Activated CD8-positive, alpha-beta memory T cell treated with anti-CD3 and anti-CD28 coated beads for 36 hours (primary cell): ENCODE data around the gene MAST4. TPM values are rescaled to one million over a fixed set of nuclear protein-coding genes. Genes with fewer than 3 reads are reported as not detected.

Experiments used
- CTCF ChIA-PET: fragments of 350-600 bp; sonication (Branson Sonifier 250); formaldehyde crosslinking; loops from one replicate; lab custom pipeline; 2021; ENCODE audit warnings: antibody characterized with exemption; lab: Charles Lee
- POLR2A ChIA-PET: fragments of 350-600 bp; sonication (Branson Sonifier 250); formaldehyde crosslinking; loops from one replicate; lab custom pipeline; 2021; ENCODE audit warnings: antibody characterized with exemption; lab: Charles Lee
- total RNA-seq, 2 experiments: library from RNA; stranded (reverse); gene quantifications; one replicate each; pipeline ENCODE4 v1.2.3, GENCODE V29; 2021

MAST4 gene
- 10 to 100 TPM; 11.4 to 11.6 TPM for total RNA-seq

GRCh38 chr5:66595756-66596635 is at the start of gene MAST4:
TSS of gene MAST4 (plus strand) at chr5:66596393. CDS start at chr5:66596656, 263 bp downstream.
- ChIA-PET POLR2A (no interaction called here), CTCF (no interaction called here)

- ChIA-PET POLR2A (no interaction called here), CTCF (no interaction called here)
These were observed 49.7 kb upstream of the MAST4 start for GRCh38 chr5:66546541-66546940.

DNA sequence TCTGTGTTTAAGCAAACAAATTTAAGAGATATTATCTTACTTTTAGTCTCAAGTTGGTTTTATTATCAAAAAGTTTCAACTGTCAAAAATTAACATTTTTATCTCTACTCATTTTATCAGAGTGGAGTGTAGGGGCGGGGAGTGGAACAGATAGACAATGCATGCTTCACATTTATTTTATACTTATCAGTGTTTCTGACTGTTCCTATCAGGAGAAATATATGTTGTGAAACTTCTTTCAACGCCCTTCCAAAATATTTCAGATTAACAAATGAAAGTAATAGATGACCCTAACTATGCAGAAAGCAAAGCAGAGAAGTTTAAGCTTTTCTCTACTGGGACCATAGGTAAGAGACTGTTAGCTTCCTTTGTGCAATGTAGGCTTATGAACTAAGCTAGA is 44.9 kb upstream of the MAST4 start:
- POLR2A ChIA-PET, result no interaction called here
- CTCF ChIA-PET, result no interaction called here

GRCh38 chr5:66551945-66552344 is 44.2 kb upstream of the MAST4 start:
- POLR2A ChIA-PET, result no interaction called here
- CTCF ChIA-PET, result no interaction called here

DNA sequence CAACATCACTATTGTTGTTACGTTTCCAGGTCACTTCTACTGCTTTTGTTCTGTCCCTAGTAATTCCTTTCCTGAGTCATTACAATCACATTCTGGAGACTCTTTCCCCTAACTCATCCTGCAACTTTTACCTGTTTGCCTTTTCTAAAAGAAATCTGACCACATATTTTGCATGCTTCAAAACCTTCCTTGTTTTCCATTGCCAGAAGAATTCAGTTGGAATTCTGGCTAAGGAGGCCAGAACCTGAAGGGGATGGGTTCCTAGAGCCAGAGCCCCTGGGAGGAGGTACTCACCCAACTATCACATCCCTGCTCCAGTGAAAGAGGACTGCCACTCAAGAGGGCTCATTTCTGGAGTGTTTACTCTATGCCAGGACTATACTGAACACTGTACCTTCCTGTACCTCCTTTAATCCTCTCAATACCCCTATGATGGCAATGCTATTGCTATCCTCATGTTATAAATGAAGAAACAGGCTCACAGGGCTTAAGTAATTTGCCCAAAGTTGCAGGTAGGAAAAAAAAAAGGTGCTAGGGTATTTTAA is 42.8 kb upstream of the MAST4 start:
- CTCF ChIA-PET, result no interaction called here
- POLR2A ChIA-PET, result no interaction called here

GRCh38 chr5:66553916-66554575 is 42.1 kb upstream of the MAST4 start:
- CTCF ChIA-PET, result no interaction called here
- POLR2A ChIA-PET, result no interaction called here

DNA sequence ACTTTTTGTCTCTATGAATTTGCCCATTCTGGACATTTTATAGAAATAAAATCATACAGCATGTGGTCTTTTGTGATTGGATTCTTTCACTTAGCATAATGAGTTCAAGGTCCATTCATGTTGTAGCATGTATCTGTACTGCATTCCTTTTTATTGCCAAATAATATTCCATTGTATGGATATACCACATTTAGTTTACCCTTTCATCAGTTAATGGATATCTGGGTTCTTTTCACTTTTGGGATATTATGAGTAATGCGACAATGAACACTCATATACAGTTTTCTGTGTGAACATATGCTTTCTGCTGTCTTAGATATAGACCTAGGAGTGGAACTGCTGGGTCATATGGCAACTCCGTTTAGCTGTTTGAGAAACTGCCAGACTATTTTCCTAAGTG is 41.3 kb upstream of the MAST4 start:
- POLR2A ChIA-PET, result no interaction called here

DNA sequence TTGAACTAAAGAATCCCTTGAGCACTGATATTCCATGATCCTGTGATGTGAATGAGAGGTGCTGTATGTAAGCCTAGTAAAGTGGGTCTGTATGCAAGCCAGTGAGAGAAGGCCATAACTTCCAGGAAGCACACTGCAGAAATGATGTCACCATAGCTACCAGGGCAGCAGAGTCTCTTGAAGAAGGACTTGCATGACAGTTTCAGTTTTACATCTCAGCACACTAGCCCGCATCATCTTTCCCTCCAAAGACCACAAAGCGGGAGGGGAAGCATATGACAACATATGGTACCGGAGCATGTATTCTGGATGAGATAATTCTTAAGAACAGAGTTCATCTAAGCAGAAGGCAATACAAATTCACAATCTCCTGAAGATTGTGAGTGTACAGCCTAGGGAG is 37.6 kb upstream of the MAST4 start:
- POLR2A ChIA-PET, result no interaction called here
- CTCF ChIA-PET, result no interaction called here

More for the DNA sequence above, 41.3 kb upstream of the MAST4 start:
- CTCF ChIA-PET, result no interaction called here

GRCh38 chr5:66560371-66560770 is 35.8 kb upstream of the MAST4 start:
- POLR2A ChIA-PET, result no interaction called here

GRCh38 chr5:66561256-66561990 is 34.8 kb upstream of the MAST4 start:
- ChIA-PET CTCF (no interaction called here), POLR2A (no interaction called here)

More at GRCh38 chr5:66560371-66560770, 35.8 kb upstream of the MAST4 start:
- CTCF ChIA-PET, result no interaction called here

GRCh38 chr5:66565878-66566277 is 30.3 kb upstream of the MAST4 start:
- CTCF ChIA-PET, result no interaction called here
- POLR2A ChIA-PET, result interaction anchor here (0.6 kb wide), 1 partner anchor 27 kb away, joined by 3 read pairs; no protein-coding TSS in a partner anchor

GRCh38 chr5:66567474-66567873 is 28.7 kb upstream of the MAST4 start:
- POLR2A ChIA-PET, result no interaction called here
- CTCF ChIA-PET, result no interaction called here

DNA sequence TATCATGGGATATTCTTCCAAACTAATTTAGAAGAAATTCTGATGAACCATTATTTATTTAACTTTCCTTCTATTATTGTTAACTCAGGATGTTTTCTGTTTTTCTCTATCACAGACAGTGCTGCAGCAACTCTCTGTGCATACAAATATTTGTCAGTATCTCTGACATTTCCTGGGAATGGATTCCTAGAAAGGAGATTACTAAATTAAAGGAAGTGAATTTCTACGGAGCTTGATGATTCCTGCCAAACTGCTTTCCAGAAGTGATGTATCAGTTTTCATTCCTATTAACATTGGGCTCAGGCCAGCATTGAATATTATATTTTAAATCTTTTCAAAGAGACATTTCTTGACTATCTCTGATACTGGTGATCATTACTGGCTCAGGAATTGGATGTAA is 26.0 kb upstream of the MAST4 start:
- CTCF ChIA-PET, result no interaction called here
- POLR2A ChIA-PET, result no interaction called here

DNA sequence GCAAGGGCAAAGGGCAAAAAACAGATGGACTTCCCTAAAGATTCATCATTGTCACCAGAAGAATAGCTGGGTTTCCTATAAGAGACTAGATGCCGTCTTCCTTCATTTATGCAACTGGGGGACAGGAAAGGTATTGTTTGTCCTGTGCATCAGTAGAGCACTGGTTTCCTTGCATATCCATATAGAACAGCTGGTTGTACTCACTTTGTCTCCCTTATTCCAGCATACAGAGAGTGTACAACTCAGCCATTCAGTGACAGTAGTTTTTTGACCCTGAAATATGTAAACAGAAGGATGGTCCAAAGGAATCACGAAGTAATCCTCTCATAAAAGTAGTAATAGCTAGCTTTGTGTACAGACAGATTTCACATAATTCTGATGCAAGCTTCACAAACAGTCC is 22.5 kb upstream of the MAST4 start:
- CTCF ChIA-PET, result no interaction called here
- POLR2A ChIA-PET, result no interaction called here

DNA sequence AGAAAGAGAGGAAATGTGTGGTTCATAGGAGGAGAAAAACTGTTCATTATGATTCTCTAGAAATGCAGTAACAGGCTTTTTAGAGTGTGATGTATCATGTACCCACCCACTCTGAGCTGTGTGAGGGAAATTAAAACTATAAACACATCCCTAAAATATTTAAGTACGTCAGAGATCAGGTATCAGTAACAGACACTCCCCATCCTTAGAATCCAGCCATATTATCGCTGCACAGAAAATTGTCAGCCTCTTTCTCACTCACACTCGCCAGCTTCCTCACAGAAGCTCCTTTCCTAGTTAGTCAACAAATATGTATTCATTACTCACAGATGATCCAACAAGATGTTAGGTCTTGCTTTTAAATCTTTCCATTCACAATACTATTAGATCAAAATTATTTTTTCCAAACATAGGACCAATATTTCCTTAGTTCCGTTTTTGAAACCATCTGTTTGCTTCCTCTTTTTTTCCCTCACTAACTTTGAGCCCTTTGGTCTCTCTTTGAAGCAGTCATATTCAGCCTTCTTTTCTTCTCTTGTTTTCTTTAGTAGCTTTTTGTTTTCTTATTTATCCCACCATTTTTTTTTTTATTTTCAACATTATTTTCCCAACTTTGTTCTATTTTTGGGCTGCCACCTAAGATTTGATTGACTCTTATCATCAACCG is 13.6 kb upstream of the MAST4 start:
- POLR2A ChIA-PET, result no interaction called here

DNA sequence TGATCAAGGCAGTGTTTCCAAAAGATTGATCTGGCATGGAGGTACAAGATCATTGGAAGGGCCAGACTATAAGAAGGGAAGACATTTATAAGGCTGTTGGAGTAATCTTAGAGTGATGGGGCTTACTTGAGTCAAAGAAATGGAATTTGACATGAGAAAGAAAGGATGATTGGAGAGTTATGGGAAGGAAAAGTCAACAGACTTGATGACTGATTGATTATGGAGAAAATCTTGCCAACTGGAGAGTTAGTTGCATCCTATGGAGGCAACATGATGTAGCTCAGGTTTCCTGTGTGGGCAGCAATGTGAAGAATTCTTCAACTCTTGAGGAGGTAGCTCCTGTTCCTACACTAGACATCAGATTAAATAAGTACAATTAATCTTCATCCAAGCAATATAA is 10.9 kb upstream of the MAST4 start:
- ChIA-PET CTCF (no interaction called here), POLR2A (no interaction called here)

More for the DNA sequence above, 13.6 kb upstream of the MAST4 start:
- CTCF ChIA-PET, result no interaction called here

DNA sequence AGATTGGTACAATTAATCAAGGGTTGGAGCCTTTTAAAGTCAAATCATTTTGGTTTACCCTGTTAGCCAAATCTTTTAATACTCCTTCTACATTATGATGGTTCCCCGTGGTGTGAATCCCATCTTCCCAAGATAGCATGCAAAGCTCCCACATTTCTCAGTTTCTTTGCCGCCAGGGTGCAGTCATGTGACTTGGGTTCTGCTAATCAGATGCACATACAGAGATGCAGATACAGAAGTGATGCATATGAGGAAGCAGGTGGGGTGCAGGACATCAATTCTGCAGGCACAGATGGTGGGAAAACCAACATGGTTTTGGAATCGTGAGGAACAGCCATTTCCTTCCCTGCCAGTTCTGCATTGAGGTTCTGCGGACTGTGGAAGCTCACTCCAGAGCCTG is 8.4 kb upstream of the MAST4 start:
- CTCF ChIA-PET, result no interaction called here
- POLR2A ChIA-PET, result no interaction called here

DNA sequence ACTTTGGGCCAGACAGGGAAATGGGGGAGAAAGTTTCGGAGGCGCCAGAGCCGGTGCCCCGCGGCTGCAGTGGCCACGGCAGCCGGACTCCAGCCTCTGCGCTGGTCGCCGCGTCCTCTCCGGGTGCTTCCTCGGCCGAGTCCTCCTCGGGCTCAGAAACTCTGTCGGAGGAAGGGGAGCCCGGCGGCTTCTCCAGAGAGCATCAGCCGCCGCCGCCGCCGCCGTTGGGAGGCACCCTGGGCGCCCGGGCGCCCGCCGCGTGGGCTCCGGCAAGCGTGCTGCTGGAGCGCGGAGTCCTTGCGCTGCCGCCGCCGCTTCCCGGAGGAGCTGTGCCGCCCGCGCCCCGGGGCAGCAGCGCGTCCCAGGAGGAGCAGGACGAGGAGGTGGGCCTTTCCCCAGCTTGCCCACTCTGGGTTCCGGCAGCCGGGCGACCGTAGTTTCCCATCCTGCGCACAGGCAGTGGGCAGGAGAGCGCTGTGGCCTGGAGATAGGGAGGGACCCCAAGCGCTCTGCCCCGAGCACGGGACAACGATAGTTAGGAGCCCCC is 516 bp downstream of the MAST4 start:
- ChIA-PET POLR2A (no interaction called here), CTCF (no interaction called here)

DNA sequence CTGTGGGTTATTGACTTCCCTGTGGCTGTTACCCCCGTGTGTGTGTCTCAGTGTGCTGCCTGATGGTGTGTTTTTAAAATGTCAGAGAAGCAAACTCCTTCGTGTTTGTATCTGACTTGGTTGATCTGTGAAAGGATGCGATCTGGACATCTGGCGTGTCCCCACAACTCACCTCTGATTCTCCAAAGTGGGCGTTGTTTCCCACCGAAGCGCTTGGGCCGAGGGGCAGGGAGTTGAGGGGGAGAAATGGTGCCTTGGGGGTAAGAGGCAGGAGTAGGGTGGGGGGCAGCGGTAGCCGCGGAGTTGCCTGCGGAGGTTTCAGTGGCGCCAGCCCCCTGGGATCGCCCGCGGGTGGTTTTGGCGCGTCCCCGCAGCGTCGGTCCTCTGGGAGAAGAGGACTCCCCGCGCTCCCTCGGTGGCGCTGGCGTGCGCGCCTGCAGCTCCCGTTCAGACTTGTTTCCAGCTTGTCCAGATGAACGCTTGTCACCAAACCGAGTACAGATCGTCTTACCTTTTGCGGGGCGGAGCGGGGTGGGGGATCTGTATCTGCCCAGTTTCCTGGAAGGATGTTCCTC is 1.1 kb downstream of the MAST4 start:
- POLR2A ChIA-PET, result no interaction called here

More for the DNA sequence above, 1.1 kb downstream of the MAST4 start:
- CTCF ChIA-PET, result no interaction called here
